GM19240 (cell line): Measurements from ENCODE around the gene POU2F3.
"Not testable (repeated sequence)": the region's sequence is repeated elsewhere in the genome, so short reads cannot be mapped to it uniquely, and the experiment has no call there.

ENCODE experiments used
- DNase-seq: peaks from one replicate; pipeline ENCODE4 v3.0.0; 2011; ENCODE audit warnings: low spot score; ENCODE audit not compliant: insufficient read length

The POU2F3 gene

GRCh38 chr11:120249279-120250262, 9.6 kb downstream of the POU2F3 start:
- no peak for DNase-seq

- DNase-seq = not testable (repeated sequence)
Observed at GRCh38 chr11:120253377-120253776, 13.4 kb downstream of the POU2F3 start.

GRCh38 chr11:120254788-120255518, 15.0 kb downstream of the POU2F3 start:
- DNase-seq = peak; percentile 47

GRCh38 chr11:120255519-120255866, 15.6 kb downstream of the POU2F3 start:
- no peak for DNase-seq

DNA sequence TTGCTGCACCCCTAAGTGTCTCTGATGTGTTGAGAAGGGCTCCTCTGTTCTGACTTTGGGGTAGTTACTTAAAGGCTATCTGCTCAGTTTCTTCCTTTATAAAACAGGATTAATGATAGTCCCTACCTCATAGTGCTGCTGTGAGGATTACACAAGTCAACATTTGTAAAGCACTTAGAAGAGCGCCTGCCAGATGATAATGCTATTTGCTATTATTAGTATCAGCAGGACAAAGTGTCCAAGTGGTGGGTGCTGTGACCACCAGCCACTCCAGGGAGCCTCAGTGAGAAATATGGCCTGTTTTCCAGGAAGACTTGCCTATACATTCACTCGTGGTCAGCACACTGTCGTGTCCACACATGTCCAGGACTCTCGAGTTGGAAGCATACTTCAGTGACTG, 16.2 kb downstream of the POU2F3 start:
- DNase-seq = no peak

GRCh38 chr11:120256779-120257178, 16.8 kb downstream of the POU2F3 start:
- no peak for DNase-seq

- no peak for DNase-seq
Observed at GRCh38 chr11:120257346-120257745, 17.4 kb downstream of the POU2F3 start.

DNA sequence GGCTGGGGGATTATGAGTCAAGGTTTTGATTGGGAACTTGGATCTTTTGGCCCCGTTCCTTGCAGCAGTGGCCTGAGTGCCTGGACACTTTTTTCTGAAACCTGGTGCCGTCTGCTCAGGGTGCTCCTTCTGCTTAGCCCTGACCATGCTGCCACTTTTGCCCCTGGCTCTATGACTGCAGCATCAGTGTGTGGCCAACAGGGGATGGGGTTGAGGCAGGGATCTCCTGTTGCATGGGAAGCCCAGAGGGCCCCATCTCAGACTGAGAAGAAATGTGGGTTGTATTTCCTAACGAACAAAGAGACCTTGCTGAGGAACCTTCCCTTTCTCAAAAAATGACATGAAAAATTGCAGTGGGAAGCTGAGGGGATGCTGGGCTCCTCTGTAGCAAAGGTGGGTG, 18.7 kb downstream of the POU2F3 start:
- DNase-seq = no peak

DNA sequence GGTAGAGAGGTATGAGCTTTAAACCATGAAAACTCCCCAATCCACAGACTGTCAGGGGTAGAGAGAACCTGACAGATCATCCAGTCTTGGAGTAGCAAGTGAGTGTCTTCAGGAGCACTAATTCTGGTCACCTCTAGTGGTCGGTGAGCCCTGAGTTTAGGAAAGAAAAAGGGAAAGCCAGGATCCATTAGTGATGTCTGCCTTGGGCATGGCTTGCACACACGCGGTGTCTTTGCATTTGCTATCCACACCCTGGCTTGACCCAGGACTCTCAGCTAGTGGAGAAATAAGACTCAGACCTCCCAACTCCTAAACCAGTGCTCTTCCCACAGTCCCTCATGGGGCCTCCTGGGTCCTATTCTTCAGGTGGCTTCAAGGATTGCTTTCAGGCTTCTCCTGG, 19.3 kb downstream of the POU2F3 start:
- DNase-seq = no peak

GRCh38 chr11:120259988-120260565, 20.1 kb downstream of the POU2F3 start:
- DNase-seq = no peak

DNA sequence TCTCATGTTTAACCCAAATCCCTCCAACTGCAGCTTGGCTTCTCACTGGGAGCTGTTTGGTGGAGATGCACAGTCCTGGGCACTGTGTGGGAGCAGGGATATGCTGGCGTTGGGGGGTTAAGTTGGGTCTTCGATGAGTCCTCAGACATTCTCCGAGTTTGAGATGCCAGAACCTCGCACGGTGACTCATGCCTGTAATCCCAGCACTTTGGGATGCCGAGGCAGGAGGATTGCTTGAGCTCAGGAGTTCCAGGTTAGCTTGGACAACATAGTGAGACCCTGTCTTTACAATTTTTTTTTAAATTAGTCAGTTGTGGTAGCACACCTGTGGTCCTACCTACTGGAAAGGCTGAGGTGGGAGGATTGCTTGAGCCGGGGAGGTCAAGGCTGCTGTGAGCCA, 20.7 kb downstream of the POU2F3 start:
- DNase-seq = no peak

DNA sequence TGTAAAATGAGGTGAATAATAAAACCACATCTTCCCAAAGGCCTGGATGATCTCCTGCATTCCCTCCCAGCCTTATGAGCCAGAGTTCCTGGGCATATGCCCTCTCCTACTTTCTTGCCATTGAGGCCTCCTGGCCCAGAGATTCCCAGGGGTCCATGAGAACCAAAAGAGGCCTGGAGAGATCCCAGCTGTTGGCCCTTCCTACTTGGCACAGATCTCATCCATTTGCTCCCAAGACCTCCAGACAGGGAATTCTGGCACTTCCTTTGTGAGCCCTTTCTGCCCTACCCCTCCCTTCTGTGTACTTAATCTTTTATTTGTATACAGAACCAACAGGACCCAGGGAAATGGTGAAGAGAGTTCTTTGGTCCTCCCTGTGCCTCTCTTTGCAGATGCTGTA, 21.4 kb downstream of the POU2F3 start:
- DNase-seq = no peak

DNA sequence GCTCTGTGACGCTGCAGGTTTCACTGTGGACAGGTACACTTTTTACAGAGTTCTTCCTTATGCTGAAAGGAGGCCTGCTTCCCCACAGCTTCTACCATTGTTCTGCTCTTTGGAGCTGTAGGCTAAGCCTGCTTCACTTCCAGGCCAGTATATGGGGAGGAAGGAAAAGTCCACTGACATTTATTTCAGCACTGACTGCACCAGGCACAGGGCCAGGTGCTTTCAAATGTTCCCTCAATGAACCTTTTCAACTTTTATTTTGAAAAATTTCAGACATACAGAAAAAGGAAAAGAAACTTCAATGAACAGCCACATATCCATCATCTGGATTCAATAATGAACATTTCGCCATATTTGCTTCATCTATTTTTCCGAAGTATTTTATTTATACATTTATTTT, 22.0 kb downstream of the POU2F3 start:
- no peak for DNase-seq

DNA sequence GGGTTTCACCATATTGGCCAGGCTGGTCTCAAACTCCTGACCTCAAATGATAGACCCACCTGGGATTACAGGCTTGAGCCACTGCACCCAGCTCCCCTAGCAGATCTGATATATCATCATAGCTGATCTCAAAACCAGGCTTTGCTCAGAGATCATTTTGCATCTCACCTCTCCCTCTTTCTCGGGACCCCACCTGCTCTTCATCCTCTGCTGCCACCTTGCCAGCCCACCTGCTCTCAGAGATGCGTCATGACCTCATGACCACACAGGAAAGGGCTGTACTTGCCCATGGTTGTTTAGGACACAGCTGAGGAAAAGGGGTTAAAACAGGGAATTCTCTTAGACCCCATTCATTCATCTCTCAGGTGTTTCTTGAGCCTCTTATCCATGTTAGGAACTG, 27.4 kb downstream of the POU2F3 start:
- DNase-seq = no peak

DNA sequence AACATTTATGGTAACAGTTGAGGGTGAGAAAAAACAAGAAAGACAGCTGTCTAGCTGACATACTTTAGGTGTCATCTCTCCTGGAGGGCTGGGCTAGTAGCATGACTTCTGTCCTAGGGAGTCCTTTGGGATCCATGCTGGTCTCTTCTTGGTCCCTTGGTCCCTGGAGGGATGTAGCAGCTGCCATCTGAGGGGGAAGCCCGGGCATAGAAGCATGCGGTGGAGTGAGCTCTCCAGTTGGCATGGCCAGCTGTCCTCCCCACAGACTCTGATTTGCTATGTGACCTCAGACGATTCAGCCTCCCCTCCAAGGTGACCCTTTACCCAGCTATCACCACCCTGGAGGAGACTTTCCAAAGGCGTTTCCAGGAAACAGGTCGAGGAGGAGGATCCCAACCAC, 28.7 kb downstream of the POU2F3 start:
- DNase-seq = no peak

GRCh38 chr11:120270386-120270785, 30.4 kb downstream of the POU2F3 start:
- DNase-seq = no peak

DNA sequence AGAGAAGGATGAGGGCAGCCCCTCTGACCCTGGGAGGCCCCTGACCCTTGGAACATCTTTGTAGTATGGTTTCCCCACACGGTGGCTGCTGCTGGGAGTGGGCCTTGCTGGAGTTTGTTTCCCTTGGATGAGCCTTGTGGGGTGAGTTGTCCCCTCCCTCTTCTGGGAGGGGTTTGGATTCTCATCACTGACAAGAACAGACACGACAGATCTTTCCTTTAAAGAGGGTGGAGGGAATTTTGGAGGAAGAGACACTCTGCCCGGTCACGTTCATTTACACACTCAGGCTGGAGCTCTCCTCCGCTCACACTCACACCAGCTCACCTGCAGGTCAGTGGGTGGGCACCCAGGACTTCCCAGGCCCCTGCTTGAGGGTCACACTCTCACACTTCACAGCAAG, 31.7 kb downstream of the POU2F3 start:
- no peak for DNase-seq

DNA sequence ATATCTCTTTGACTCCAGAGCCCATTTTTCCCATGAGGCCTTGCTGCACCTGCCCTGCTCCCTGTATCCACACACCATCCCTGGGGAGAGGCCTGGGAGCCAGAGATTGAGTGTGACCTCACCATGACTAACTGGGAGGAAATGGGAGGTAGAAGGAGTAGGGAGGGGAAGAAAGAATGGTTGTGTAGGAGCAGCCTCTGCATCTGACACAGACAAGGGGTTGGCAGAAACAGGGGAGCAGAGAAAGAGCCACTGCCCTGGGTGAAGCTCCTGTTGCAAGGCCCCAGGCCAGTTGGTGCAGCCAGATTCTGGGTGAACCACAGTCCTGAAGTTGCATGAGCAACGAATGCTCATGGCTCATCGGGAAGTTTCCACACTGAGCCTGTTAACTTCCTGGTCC, 32.4 kb downstream of the POU2F3 start:
- no peak for DNase-seq

- DNase-seq = no peak
Observed at GRCh38 chr11:120273432-120273831, 33.5 kb downstream of the POU2F3 start.

GRCh38 chr11:120273956-120274355, 34.0 kb downstream of the POU2F3 start:
- DNase-seq = not testable (repeated sequence)

DNA sequence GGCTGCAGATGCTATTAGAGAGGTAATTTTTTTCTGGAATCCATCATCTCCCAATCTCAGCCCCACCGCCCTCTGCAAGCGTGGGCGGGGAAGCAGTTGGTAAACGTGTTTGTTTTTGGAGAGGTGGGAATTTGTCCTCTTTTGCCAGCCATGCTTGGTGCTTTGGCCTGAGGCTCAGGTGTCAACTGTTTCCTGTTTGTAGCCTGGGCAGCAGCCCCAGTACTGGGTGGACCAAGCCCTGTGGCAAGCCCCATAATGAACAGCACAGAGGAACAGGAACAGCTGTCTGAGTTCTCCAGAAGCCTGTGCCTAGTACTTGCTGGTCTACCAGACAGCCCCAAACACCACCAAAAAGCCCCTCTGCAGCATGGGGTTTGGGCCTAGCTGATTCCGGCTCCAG, 39.6 kb downstream of the POU2F3 start:
- DNase-seq = no peak

- DNase-seq = no peak
Observed at GRCh38 chr11:120280600-120281051, 40.7 kb downstream of the POU2F3 start.
